ENCODE measurements around the gene ST6GALNAC5.

The ST6GALNAC5 gene

DNA sequence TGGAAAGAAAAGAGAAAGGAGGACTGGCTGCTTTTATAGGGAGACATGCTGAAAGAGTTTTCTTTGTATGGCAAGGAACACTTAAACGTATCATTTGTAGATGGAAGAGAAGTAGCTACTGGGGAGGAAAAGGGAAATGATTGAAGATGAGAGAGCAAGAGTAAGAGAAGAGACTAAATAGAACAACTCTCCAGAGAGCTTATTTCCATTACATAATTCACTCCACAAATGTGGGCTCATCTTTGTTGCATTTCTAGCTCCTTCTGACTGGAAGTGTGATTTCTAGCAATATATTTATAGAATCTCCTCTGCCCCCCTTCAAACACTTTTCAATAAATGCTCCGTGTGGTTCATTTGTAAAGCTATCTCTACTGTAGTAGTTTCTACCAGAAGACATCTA, 71.0 kb downstream of the ST6GALNAC5 start:
- TF ChIP-seq, protein P1, sequence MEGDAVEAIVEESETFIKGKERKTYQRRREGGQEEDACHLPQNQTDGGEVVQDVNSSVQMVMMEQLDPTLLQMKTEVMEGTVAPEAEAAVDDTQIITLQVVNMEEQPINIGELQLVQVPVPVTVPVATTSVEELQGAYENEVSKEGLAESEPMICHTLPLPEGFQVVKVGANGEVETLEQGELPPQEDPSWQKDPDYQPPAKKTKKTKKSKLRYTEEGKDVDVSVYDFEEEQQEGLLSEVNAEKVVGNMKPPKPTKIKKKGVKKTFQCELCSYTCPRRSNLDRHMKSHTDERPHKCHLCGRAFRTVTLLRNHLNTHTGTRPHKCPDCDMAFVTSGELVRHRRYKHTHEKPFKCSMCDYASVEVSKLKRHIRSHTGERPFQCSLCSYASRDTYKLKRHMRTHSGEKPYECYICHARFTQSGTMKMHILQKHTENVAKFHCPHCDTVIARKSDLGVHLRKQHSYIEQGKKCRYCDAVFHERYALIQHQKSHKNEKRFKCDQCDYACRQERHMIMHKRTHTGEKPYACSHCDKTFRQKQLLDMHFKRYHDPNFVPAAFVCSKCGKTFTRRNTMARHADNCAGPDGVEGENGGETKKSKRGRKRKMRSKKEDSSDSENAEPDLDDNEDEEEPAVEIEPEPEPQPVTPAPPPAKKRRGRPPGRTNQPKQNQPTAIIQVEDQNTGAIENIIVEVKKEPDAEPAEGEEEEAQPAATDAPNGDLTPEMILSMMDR (conservative IDR thresholded peaks at IDR 0.05), result no peak
- no peak for TF ChIP-seq ZFX (IDR thresholded peaks at IDR 0.05)
- H3K27ac ChIP-seq, result no peak overlapping the region

DNA sequence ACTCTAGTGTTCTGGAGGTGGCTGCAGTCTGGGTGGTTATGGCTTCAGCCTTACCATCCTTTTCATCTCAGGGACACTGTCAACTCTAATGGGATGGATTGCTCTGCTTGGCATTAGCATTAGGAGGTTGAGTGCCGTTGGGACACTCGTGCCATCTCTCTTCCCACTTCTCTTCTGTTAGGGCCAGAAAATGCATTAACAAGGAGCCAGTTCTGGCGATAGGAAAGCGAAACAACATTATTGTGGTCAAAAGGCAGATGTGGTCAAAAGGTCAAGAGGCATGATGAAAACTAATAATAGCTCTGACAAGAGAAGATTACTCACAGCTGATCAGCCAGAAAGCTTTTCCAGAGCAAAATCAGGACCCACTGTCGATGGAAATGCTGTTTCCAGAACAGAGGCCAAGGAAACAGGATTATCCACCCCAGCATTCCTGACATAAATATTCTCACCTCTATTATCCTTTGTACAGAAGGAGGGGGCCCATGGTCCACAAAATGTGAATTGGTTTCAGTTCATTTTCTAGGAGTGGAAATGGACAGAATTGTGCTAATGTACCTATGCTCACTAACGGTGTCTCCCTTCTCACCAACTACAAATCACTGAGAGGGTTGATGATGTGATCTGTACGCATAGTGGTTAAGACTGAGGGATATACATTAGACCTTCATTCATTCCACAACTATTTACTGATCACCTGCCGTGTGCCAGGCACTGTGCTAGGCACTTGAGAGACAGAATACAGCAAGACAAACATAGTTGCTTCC, 72.0 kb downstream of the ST6GALNAC5 start:
- H3K27ac ChIP-seq, result no peak overlapping the region
- TF ChIP-seq, protein P1 (conservative IDR thresholded peaks at IDR 0.05), result no peak
- TF ChIP-seq ZFX (IDR thresholded peaks at IDR 0.05), result no peak

DNA sequence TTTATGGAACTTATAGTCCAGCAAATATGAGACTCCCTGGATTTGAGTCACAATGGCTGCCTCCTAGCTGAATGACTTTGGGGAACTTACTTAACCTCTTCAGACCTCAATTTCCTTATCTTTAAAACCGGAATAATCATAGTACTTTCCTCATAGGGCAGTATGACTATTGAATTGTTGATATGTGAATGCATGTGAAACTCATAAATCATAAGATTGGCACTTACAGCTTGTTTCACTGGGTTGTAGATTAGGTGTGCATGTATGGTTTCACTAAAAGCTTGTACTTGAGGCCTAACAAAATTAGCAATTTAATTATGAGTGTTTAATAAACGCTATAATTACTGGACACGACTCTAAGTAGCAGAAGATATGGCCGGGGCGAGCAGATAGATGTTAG, 72.5 kb downstream of the ST6GALNAC5 start:
- no peak for TF ChIP-seq ZFX (IDR thresholded peaks at IDR 0.05)
- TF ChIP-seq, protein P1 (conservative IDR thresholded peaks at IDR 0.05), result no peak
- no peak overlapping the region for H3K27ac ChIP-seq

DNA sequence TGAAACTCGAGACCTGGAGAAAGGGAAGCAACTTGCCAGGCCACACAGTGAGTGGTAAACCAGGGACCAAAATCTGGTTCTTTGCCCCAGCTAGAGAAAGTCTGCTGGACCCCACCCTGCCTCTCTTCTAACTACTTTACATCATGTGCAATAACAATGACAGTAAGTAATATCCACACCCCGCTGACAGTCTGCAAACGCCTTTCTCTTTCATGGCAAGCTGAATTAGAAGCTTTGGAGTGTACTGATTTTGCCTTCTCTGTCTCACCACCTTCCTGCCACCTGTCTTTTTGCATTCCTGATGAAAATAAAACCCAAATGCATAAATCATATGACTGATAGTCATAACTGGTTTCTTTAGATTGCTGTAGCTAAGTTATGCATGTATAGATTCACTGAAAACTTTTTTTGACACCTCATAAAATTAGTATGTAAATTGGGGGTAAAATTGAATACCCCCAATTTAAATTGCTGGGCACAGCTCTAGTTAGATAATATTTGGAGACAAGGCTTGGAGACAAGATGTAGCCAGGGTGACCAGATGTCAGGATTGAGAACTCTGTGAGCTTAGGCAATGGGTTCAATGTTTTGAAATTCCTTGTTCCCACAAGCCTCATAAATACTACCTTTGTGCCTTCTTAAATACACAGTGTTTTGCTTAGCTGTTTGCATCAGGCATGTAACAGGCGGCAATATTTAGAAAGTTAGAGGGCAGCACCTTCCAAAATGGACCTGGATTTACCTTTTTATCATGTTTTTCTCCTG, 73.5 kb downstream of the ST6GALNAC5 start:
- H3K27ac ChIP-seq, result no peak overlapping the region
- TF ChIP-seq ZFX (IDR thresholded peaks at IDR 0.05), result no peak
- TF ChIP-seq, protein P1 (conservative IDR thresholded peaks at IDR 0.05), result no peak

DNA sequence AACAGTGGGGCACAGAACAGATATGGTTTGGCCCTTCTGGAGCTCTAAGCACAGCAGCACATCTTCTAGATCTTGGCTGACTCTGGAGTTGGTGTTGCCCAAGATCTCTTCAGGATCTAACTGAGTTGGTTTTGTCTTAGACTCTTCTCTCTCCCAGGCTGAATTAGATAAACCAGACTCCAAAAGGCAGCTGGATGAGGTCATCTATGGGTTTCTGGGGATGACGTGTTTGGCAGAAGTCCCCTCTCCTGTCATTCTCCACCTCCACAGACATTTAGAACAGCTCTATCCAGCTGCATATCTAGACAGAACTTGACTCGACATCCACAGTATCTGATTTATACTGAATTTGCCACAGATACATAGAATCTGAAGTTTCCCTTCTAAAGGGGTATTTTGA, 75.3 kb downstream of the ST6GALNAC5 start:
- no peak overlapping the region for H3K27ac ChIP-seq
- TF ChIP-seq, protein P1 (conservative IDR thresholded peaks at IDR 0.05), result no peak
- TF ChIP-seq ZFX (IDR thresholded peaks at IDR 0.05), result no peak

DNA sequence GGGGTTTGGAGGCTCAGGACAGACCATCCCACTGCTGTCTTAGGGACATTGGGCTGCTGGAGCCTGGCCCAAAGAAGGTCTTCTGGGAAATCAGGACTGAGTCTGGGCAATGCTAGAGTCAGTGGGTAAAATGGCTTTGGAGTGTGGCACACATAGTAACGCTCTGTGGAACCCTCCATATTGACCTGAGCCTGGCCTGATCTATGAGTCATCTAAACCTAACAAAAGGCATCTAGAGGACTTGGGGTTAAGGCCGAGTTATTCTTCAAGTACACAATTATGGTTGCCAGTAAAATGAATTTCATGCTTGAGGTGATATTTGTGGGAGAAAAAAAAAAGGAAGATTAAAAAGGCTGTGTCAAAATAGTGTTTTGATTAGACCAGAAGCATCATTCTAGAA, 77.7 kb downstream of the ST6GALNAC5 start:
- no peak overlapping the region for H3K27ac ChIP-seq
- TF ChIP-seq, protein P1 (conservative IDR thresholded peaks at IDR 0.05), result no peak
- no peak for TF ChIP-seq ZFX (IDR thresholded peaks at IDR 0.05)

DNA sequence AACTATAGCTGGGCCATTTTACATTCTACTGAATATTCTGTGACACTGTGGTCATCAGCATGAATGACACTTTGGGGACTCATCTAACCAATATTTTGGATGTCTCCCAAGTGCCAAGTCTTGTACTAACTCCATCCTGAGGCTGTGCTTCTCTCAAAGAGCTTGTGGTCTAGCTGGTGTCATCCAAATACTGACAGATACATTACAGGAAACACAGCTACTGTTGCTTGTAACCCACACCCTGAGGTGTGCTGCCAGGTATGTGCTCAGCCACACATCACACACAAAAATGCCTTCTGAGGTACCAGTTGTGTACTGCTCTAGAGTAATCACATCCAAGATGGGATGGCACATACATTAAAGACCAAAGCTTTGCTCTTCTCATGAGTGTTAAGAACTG, 81.6 kb downstream of the ST6GALNAC5 start:
- no peak for TF ChIP-seq ZFX (IDR thresholded peaks at IDR 0.05)
- TF ChIP-seq, protein P1 (conservative IDR thresholded peaks at IDR 0.05), result no peak
- no peak overlapping the region for H3K27ac ChIP-seq

Measured in C4-2B (cell line).